HG03159 (cell line): Measurements from ENCODE around the gene TPRKB.
"Not testable (repeated sequence)": the region's sequence is repeated elsewhere in the genome, so short reads cannot be mapped to it uniquely, and the experiment has no call there.

Experiments
- ATAC-seq: cut with Tn5 transposase; IDR thresholded peaks from one replicate; pipeline ENCODE4 v1.9.1; 2021; ENCODE audit warnings: mild to moderate bottlenecking, moderate library complexity; ENCODE audit not compliant: unreplicated experiment

Gene TPRKB

GRCh38 chr2:73736855-73737779 is at the start of gene TPRKB:
Gene TPRKB, minus strand, starts transcription at chr2:73737345. Its CDS starts 2,776 bp downstream, at chr2:73734569.
- peak; percentile 96 for ATAC-seq

- ATAC-seq: not testable (repeated sequence)
Observed at GRCh38 chr2:73783883-73784282, 46.7 kb upstream of the TPRKB start, which contains the start of gene C2orf78. Gene C2orf78, plus strand, starts transcription at chr2:73784183. Its CDS starts 127 bp downstream, at chr2:73784310.

- ATAC-seq: not testable (repeated sequence)
Observed at GRCh38 chr2:73783402-73783801, 46.3 kb upstream of the TPRKB start.

GRCh38 chr2:73780237-73780582 is 43.1 kb upstream of the TPRKB start:
- peak; percentile 12 for ATAC-seq

- peak; percentile 99 for ATAC-seq
Observed at GRCh38 chr2:73779467-73780236, 42.5 kb upstream of the TPRKB start, which contains the start of gene DUSP11. Gene DUSP11, minus strand, starts transcription at chr2:73780103. Its CDS starts 129 bp downstream, at chr2:73779974.

- not testable (repeated sequence) for ATAC-seq
Observed at GRCh38 chr2:73778867-73779466, 41.8 kb upstream of the TPRKB start.

- no peak for ATAC-seq
Observed at GRCh38 chr2:73776869-73777519, 39.8 kb upstream of the TPRKB start.

GRCh38 chr2:73776381-73776780 is 39.2 kb upstream of the TPRKB start:
- ATAC-seq: no peak

- no peak for ATAC-seq
Observed at GRCh38 chr2:73772819-73773218, 35.7 kb upstream of the TPRKB start.

GRCh38 chr2:73770725-73771124 is 33.6 kb upstream of the TPRKB start:
- no peak for ATAC-seq

- ATAC-seq: no peak
Observed at GRCh38 chr2:73766994-73767393, 29.8 kb upstream of the TPRKB start.

GRCh38 chr2:73766349-73766748 is 29.2 kb upstream of the TPRKB start:
- no peak for ATAC-seq

- no peak for ATAC-seq
Observed at GRCh38 chr2:73764945-73765344, 27.8 kb upstream of the TPRKB start.

GRCh38 chr2:73762571-73762970 is 25.4 kb upstream of the TPRKB start:
- no peak for ATAC-seq

- no peak for ATAC-seq
Observed at GRCh38 chr2:73759904-73760303, 22.8 kb upstream of the TPRKB start.

- ATAC-seq: no peak
Observed at GRCh38 chr2:73759285-73759764, 22.2 kb upstream of the TPRKB start.

GRCh38 chr2:73754332-73754731 is 17.2 kb upstream of the TPRKB start:
- ATAC-seq: not testable (repeated sequence)

GRCh38 chr2:73749314-73749713 is 12.2 kb upstream of the TPRKB start:
- no peak for ATAC-seq

- no peak for ATAC-seq
Observed at GRCh38 chr2:73746877-73747208, 9.7 kb upstream of the TPRKB start.

GRCh38 chr2:73746015-73746876 is 9.1 kb upstream of the TPRKB start:
- no peak for ATAC-seq
